K562 (cell line): Measurements from ENCODE around the gene FBXW2. TPM values are rescaled to one million over a fixed set of nuclear protein-coding genes. Genes with fewer than 3 reads are reported as not detected.

Experiments
- ATAC-seq: fragments of 200-7000 bp; cut with Tn5 transposase; 3 replicates; pipeline ENCODE4 v1.9.1; 2020; ENCODE audit warnings: moderate library complexity
- BruUV-seq: library from RNA; stranded (reverse); fragments of 400-500 nt; replicated peaks from 2 replicates; lab custom pipeline; 2021; lab: Mats Ljungman, UMichigan
- CTCF ChIA-PET: fragments of 300-600 bp; formaldehyde crosslinking; extraction: SDS; loops from one replicate; lab custom pipeline; 2021; ENCODE audit warnings: low intra/inter-chr PET ratio; lab: Yijun Ruan, JAX
- POLR2A ChIA-PET: fragments of 300-600, 350-650 bp; sonication (Branson Sonifier 250); formaldehyde crosslinking; extraction: SDS; loops from one replicate; lab custom pipeline; 2021; ENCODE audit warnings: antibody characterized with exemption, inconsistent platforms; lab: Yijun Ruan, JAX
- DNase-seq, 4 experiments: peaks; one replicate each; pipeline versions ENCODE4 v3.0.0 to v3.0.0-alpha.2; 2011 to 2018; ENCODE audit warnings: low spot score in 3 of 4, mixed read lengths in 3 of 4; ENCODE audit errors: extremely low read depth in 1 of 4
- FAIRE-seq: peaks from 2 replicates; lab custom pipeline; 2011; peaks lifted over from hg19 to GRCh38; lab: Jason Lieb, UNC
- H2AFZ ChIP-seq: 2 replicates; pipeline ENCODE4 v1.6.0; 2011; ENCODE audit warnings: low read depth, low read length, control low read depth, inconsistent platforms
- H3K27ac ChIP-seq: fragments of 200-600 bp; 3 replicates; pipeline ENCODE4 v1.8.0; 2011; ENCODE audit warnings: low read depth, mild to moderate bottlenecking, control low read depth, inconsistent platforms, low read length, moderate library complexity, mixed read lengths; ENCODE audit errors: extremely low read depth
- H3K27me3 ChIP-seq, 2 experiments: fragments of 300-600 bp in 1 of 2; 2 replicates in 1 of 2; 3 replicates in 1 of 2; pipeline versions ENCODE4 v1.6.0 to v1.8.0; 2011; ENCODE audit warnings: inconsistent platforms in 2 of 2, low read length in 2 of 2, mild to moderate bottlenecking in 1 of 2, mixed read lengths in 1 of 2, moderate library complexity in 1 of 2; ENCODE audit not compliant: control insufficient read depth in 2 of 2, insufficient read depth in 2 of 2
- H3K36me3 ChIP-seq: fragments of 300-600 bp; 3 replicates; pipeline ENCODE4 v1.8.0; 2011; ENCODE audit warnings: mild to moderate bottlenecking, low read length, inconsistent platforms; ENCODE audit not compliant: control insufficient read depth, insufficient read depth
- H3K4me1 ChIP-seq, 2 experiments: fragments of 200-600 bp in 1 of 2; replicated peaks in 1 of 2; 2 replicates in 1 of 2; 3 replicates in 1 of 2; pipeline versions ENCODE4 v1.5.1 to v1.8.0; 2011; ENCODE audit warnings: inconsistent platforms in 2 of 2, low read length in 2 of 2, mild to moderate bottlenecking in 1 of 2, mixed read lengths in 1 of 2, moderate library complexity in 1 of 2; ENCODE audit not compliant: control insufficient read depth in 2 of 2, insufficient read depth in 2 of 2
- H3K4me2 ChIP-seq: 2 replicates; pipeline ENCODE4 v1.6.1; 2011; ENCODE audit warnings: low read length, control low read depth, inconsistent platforms, mixed read lengths; ENCODE audit not compliant: insufficient read depth
- H3K4me3 ChIP-seq: fragments of 200-600 bp; sonication (generic), shearing (Covaris generic); 2 replicates; pipeline ENCODE4 v1.5.1; 2016; ENCODE audit warnings: control low read depth, inconsistent platforms
- H3K79me2 ChIP-seq: fragments of 200-600 bp; 3 replicates; pipeline ENCODE4 v1.8.0; 2011; ENCODE audit warnings: low read length, inconsistent platforms; ENCODE audit not compliant: control insufficient read depth, insufficient read depth
- H3K9ac ChIP-seq, 2 experiments: 2 replicates each; pipeline versions ENCODE4 v1.6.0 to v1.6.1; 2011; ENCODE audit warnings: low read depth in 2 of 2, low read length in 2 of 2, control low read depth in 1 of 2, inconsistent platforms in 1 of 2, mild to moderate bottlenecking in 1 of 2, mixed read lengths in 1 of 2; ENCODE audit not compliant: insufficient read depth in 1 of 2
- H3K9me1 ChIP-seq: one replicate; pipeline ENCODE4 v1.6.0; 2011; ENCODE audit warnings: inconsistent platforms, mild to moderate bottlenecking, low read length, moderate library complexity; ENCODE audit not compliant: control insufficient read depth, insufficient read depth
- H3K9me3 ChIP-seq: replicated peaks from 2 replicates; pipeline ENCODE4 v1.5.1; 2011; ENCODE audit warnings: low read depth, low read length, inconsistent platforms; ENCODE audit not compliant: control insufficient read depth, insufficient read depth
- H4K20me1 ChIP-seq: replicated peaks from 2 replicates; pipeline ENCODE4 v1.6.1; 2011; ENCODE audit warnings: low read length, inconsistent platforms, mixed read lengths; ENCODE audit not compliant: control insufficient read depth, insufficient read depth
- BCLAF1 ChIP-seq, 2 experiments: fragments of 450-650 bp in 1 of 2; IDR thresholded peaks; 2 replicates each; pipeline ENCODE4 v1.6.1; 2011 to 2017; ENCODE audit warnings: low read depth in 2 of 2, antibody characterized with exemption in 1 of 2, borderline replicate concordance in 1 of 2, low read length in 1 of 2, mild to moderate bottlenecking in 1 of 2, mixed read lengths in 1 of 2; ENCODE audit not compliant: control insufficient read depth in 1 of 2
- CEBPB ChIP-seq: fragments of 450-650 bp; IDR thresholded peaks from 2 replicates; pipeline ENCODE4 v1.6.1; 2016; ENCODE audit warnings: missing genetic modification characterization, missing compliant biosample characterization
- KAT8 ChIP-seq: fragments of 450-650 bp; IDR thresholded peaks from 2 replicates; pipeline ENCODE4 v1.6.1; 2016; ENCODE audit warnings: low read depth, mild to moderate bottlenecking
- RBM14 ChIP-seq: fragments of 200-400 bp; formaldehyde crosslinking; IDR thresholded peaks from 2 replicates; pipeline ENCODE4 v1.6.1; 2018; ENCODE audit warnings: low read depth, mild to moderate bottlenecking, low read length, moderate library complexity, borderline replicate concordance; ENCODE audit not compliant: insufficient read depth
- RERE ChIP-seq: sonication (generic); formaldehyde crosslinking; IDR thresholded peaks from 2 replicates; pipeline ENCODE4 v1.8.0; 2023; ENCODE audit warnings: missing genetic modification reagents, mild to moderate bottlenecking, borderline replicate concordance
- ZNF217 ChIP-seq: sonication (generic); formaldehyde crosslinking; IDR thresholded peaks from 2 replicates; pipeline ENCODE4 v1.8.0; 2022; ENCODE audit warnings: mild to moderate bottlenecking, missing genetic modification reagents
- ZNF609 ChIP-seq: sonication (generic); formaldehyde crosslinking; IDR thresholded peaks from 2 replicates; pipeline ENCODE4 v1.8.1; 2023; ENCODE audit warnings: missing genetic modification reagents, mild to moderate bottlenecking, borderline replicate concordance
- WGBS: fragments of 100-300 bp; shearing (Covaris generic); methylation state at CpG from one replicate; pipeline ENCODE4 v1.1.6; 2016; ENCODE audit warnings: low coverage, mixed read lengths; ENCODE audit not compliant: insufficient coverage; ENCODE audit errors: missing lambda C conversion rate; 5-methylcytosine and 5-hydroxymethylcytosine counted together
- in situ Hi-C: fragments of 300-500 bp; cut with MboI; formaldehyde crosslinking; loops from 4 replicates; pipeline ENCODE4 v1.15.0; 2018; ENCODE audit warnings: inconsistent platforms, mixed read lengths
- intact Hi-C: fragments of 100-400 bp; cut with micrococcal nuclease; formaldehyde crosslinking; loops from 2 replicates; pipeline ENCODE4 v1.14.2; 2022
- polyA plus RNA-seq, 8 experiments: library from polyadenylated mRNA; depleted of rRNA in 4 of 8; stranded (reverse) in 5 of 8; unstranded in 3 of 8; fragments of >200 nt; fragmentation: Nextera tagmentation in 2 of 8; fragmentation: Illumina TruSeq in 1 of 8; extraction: Ambion mirVana in 2 of 8; extraction: Trizol in 1 of 8; gene quantifications; 2 replicates each; pipeline versions ENCODE4 v1.2.1 to v1.2.3, GENCODE V29; 2011 to 2014; ENCODE audit warnings: inconsistent platforms in 1 of 8, missing spikeins in 1 of 8
- total RNA-seq, 7 experiments: library from RNA; depleted of rRNA in 6 of 7; stranded (reverse); fragments of >200 nt in 6 of 7; fragmentation: Illumina TruSeq in 2 of 7; extraction: Trizol in 2 of 7; gene quantifications; 2 replicates each; pipeline versions ENCODE4 v1.2.1 to v1.2.3, GENCODE V29; 2011 to 2021; ENCODE audit warnings: low replicate concordance in 1 of 7

The FBXW2 gene
- total and polyA plus RNA-seq, 9 of the 15 experiments (the other 6 are each of a cell fraction or from before 2014, with no cell fraction given) = 2.5 to 57.8 (median 28.1) TPM

- Histone ChIP-seq H3K9me3 (no peaks in the 10 kb centered on the region), H3K9ac (no peak overlapping the region), H2AFZ (no peak overlapping the region), H3K36me3 (no peaks in the 10 kb centered on the region), H3K79me2 (no peaks in the 10 kb centered on the region), H3K9me1 (no peaks in the 10 kb centered on the region), H3K27me3 (no peaks in the 10 kb centered on the region), H3K27ac (no peak overlapping the region), H4K20me1 (no peaks in the 10 kb centered on the region), H3K4me2 (no peak overlapping the region), H3K4me3 (no peak overlapping the region), H3K4me1 (no peaks in the 10 kb centered on the region; a peak in 1 of 5 replicates)
- ChIA-PET POLR2A (no interaction called here), CTCF (no interaction called here)
- intact Hi-C loops (loop anchor here (2.0 to 10.0 kb wide), 6 partner anchors 123 to 661 kb away; no protein-coding TSS in a partner anchor), in situ Hi-C loops (loop anchor here (5.0 to 10.0 kb wide), 2 partner anchors 323 to 426 kb away; no protein-coding TSS in a partner anchor)
- ATAC-seq = no peak
- no peak for DNase-seq
- BruUV-seq = no TSS peak
- FAIRE-seq = no peak
- 69% methylated on average over 1 of the region's 1 CpG for WGBS
- TF ChIP-seq CEBPB (tag) (no peak), BCLAF1 (IDR thresholded peaks at IDR 0.05; ENCODE audit: borderline replicate concordance in 1 of 2, control insufficient read depth in 1 of 2, low read depth in 2 of 2, low read length in 1 of 2) (no peak), ZNF609 (CRISPR knock-in tag) (no peak), KAT8 (no peak), ZNF217 (CRISPR knock-in tag) (no peak), RERE (CRISPR knock-in tag) (no peak), RBM14 (no peak)
Measured at GRCh38 chr9:120741701-120742100, 51.5 kb downstream of the FBXW2 start.
